Endothelial cell of umbilical vein (primary cell): ENCODE data around the gene MAPK4. TPM values are rescaled to one million over a fixed set of nuclear protein-coding genes. Genes with fewer than 3 reads are reported as not detected.

Source experiments
- BruUV-seq: library from RNA; stranded (reverse); fragments of 400-500 nt; replicated peaks from 2 replicates; lab custom pipeline; 2021; lab: Mats Ljungman, UMichigan
- CTCF ChIA-PET: fragments of 300-600, 350-600 bp; sonication (Branson Sonifier 250); formaldehyde crosslinking; loops from one replicate; lab custom pipeline; 2021; ENCODE audit warnings: antibody characterized with exemption, inconsistent platforms; lab: Charles Lee
- POLR2A ChIA-PET: fragments of 300-600, 350-600 bp; sonication (Branson Sonifier 250); formaldehyde crosslinking; loops from one replicate; lab custom pipeline; 2021; ENCODE audit warnings: antibody characterized with exemption, inconsistent platforms; lab: Charles Lee
- DNase-seq: peaks from one replicate; pipeline ENCODE4 v3.0.0-alpha.2; 2011; ENCODE audit warnings: low read depth, low spot score
- FAIRE-seq: peaks from 2 replicates; lab custom pipeline; 2011; peaks lifted over from hg19 to GRCh38; lab: Jason Lieb, UNC
- H2AFZ ChIP-seq: 2 replicates; pipeline ENCODE4 v1.6.0; 2012; ENCODE audit warnings: low read depth, low read length, control low read depth, inconsistent platforms
- H3K27ac ChIP-seq: 2 replicates; pipeline ENCODE4 v1.5.1; 2011; ENCODE audit warnings: low read depth, mild to moderate bottlenecking, control low read depth, low read length, moderate library complexity; ENCODE audit not compliant: insufficient read depth
- H3K27me3 ChIP-seq, 2 experiments: 2 replicates each; pipeline versions ENCODE4 v1.6.0 to v1.6.1; 2011; ENCODE audit warnings: low read length in 2 of 2, mixed read lengths in 1 of 2; ENCODE audit not compliant: control insufficient read depth in 2 of 2, insufficient read depth in 2 of 2
- H3K36me3 ChIP-seq, 2 experiments: 2 replicates in 1 of 2; 3 replicates in 1 of 2; pipeline ENCODE4 v1.5.1; 2011; ENCODE audit warnings: low read length in 2 of 2, mild to moderate bottlenecking in 1 of 2, moderate library complexity in 1 of 2; ENCODE audit not compliant: control insufficient read depth in 2 of 2, insufficient read depth in 2 of 2; ENCODE audit errors: extremely low read depth in 1 of 2
- H3K4me1 ChIP-seq: 3 replicates; pipeline ENCODE4 v1.5.1; 2011; ENCODE audit warnings: mild to moderate bottlenecking, low read length; ENCODE audit not compliant: control insufficient read depth, insufficient read depth; ENCODE audit errors: extremely low read depth
- H3K4me2 ChIP-seq: 2 replicates; pipeline ENCODE4 v1.6.1; 2011; ENCODE audit warnings: low read length, control low read depth, mixed read lengths; ENCODE audit not compliant: insufficient read depth
- H3K4me3 ChIP-seq, 3 experiments: fragments of 200-600 bp in 1 of 3; sonication (generic), shearing (Covaris generic) in 1 of 3; replicated peaks in 1 of 3; 2 replicates each; pipeline ENCODE4 v1.5.1; 2011 to 2016; ENCODE audit warnings: control low read depth in 3 of 3, low read length in 3 of 3, mild to moderate bottlenecking in 2 of 3, inconsistent platforms in 1 of 3, low read depth in 1 of 3, moderate library complexity in 1 of 3; ENCODE audit not compliant: insufficient read depth in 1 of 3
- H3K79me2 ChIP-seq: 2 replicates; pipeline ENCODE4 v1.6.0; 2012; ENCODE audit warnings: low read length, inconsistent platforms; ENCODE audit not compliant: control insufficient read depth, insufficient read depth
- H3K9ac ChIP-seq: replicated peaks from 2 replicates; pipeline ENCODE3; 2011; ENCODE audit warnings: low read length, control low read depth; ENCODE audit not compliant: insufficient read depth; ENCODE audit errors: extremely low read depth
- H3K9me1 ChIP-seq: replicated peaks from 3 replicates; pipeline ENCODE4 v1.6.0; 2011; ENCODE audit warnings: mild to moderate bottlenecking, low read length; ENCODE audit not compliant: control insufficient read depth, insufficient read depth; ENCODE audit errors: extremely low read depth
- H3K9me3 ChIP-seq: replicated peaks from 2 replicates; pipeline ENCODE4 v1.5.1; 2012; ENCODE audit warnings: low read length, inconsistent platforms; ENCODE audit not compliant: control insufficient read depth, insufficient read depth
- H4K20me1 ChIP-seq: replicated peaks from 2 replicates; pipeline ENCODE3; 2011; ENCODE audit warnings: mild to moderate bottlenecking, low read length; ENCODE audit not compliant: control insufficient read depth, insufficient read depth; ENCODE audit errors: extremely low read depth
- EZH2 ChIP-seq: IDR thresholded peaks from 2 replicates; pipeline ENCODE4 v1.6.1; 2012; ENCODE audit warnings: borderline replicate concordance, low read depth, mild to moderate bottlenecking, moderate library complexity, low read length, inconsistent platforms; ENCODE audit not compliant: severe bottlenecking
- FOS ChIP-seq: IDR thresholded peaks from 2 replicates; pipeline ENCODE4 v1.6.1; 2011; ENCODE audit warnings: mild to moderate bottlenecking, low read length, moderate library complexity, borderline replicate concordance; ENCODE audit not compliant: insufficient read depth
- GATA2 ChIP-seq: IDR thresholded peaks from 2 replicates; pipeline ENCODE4 v1.7.0; 2011; ENCODE audit warnings: low read depth, mild to moderate bottlenecking, moderate library complexity, mixed read lengths, low read length; ENCODE audit not compliant: insufficient read length, insufficient read depth
- JUN ChIP-seq: IDR thresholded peaks from 2 replicates; pipeline ENCODE4 v1.6.1; 2011; ENCODE audit warnings: borderline replicate concordance, low read depth; ENCODE audit not compliant: insufficient read length, insufficient read depth
- MAX ChIP-seq: IDR thresholded peaks from 2 replicates; pipeline ENCODE4 v1.6.1; 2011; ENCODE audit not compliant: insufficient read depth, insufficient read length
- MYC ChIP-seq: IDR thresholded peaks from one replicate; pipeline ENCODE4 v1.6.1; 2011; ENCODE audit warnings: mild to moderate bottlenecking, low read depth, low read length
- POLR2A ChIP-seq: IDR thresholded peaks from 2 replicates; pipeline ENCODE4 v1.6.1; 2012; ENCODE audit warnings: low read depth, mild to moderate bottlenecking, control low read depth, low read length
- POLR2AphosphoS5 ChIP-seq: IDR thresholded peaks from 2 replicates; pipeline ENCODE4 v1.6.1; 2012; ENCODE audit warnings: low read depth, mild to moderate bottlenecking, control low read depth, low read length, moderate library complexity; ENCODE audit not compliant: insufficient read depth
- dilution Hi-C: fragments of 300-500 bp; cut with MboI; formaldehyde crosslinking; loops from one replicate; pipeline ENCODE4 v1.15.0; 2019; ENCODE audit warnings: low sequenced_read_pairs; ENCODE audit not compliant: extremely low pct_ligation_motif_present
- intact Hi-C: fragments of 100-400 bp; cut with micrococcal nuclease; formaldehyde crosslinking; loops from one replicate; pipeline ENCODE4 v1.10.0; 2022
- polyA plus RNA-seq, 4 experiments: library from polyadenylated mRNA; depleted of rRNA in 3 of 4; stranded (reverse) in 3 of 4; unstranded in 1 of 4; fragments of >200 nt; gene quantifications; 2 replicates each; pipeline versions ENCODE4 v1.2.1 to v1.2.3, GENCODE V29; 2011 to 2012; ENCODE audit warnings: missing spikeins in 1 of 4
- total RNA-seq: library from RNA; stranded (reverse); gene quantifications from 2 replicates; pipeline ENCODE4 v1.2.3, GENCODE V29; 2021
- TF ChIP-seq, protein P1 (sequence below), 2 donors: IDR thresholded peaks; 1 replicate in 1 of 2; 2 replicates in 1 of 2; pipeline ENCODE4 v1.5.1; 2011; ENCODE audit warnings: low read length in 2 of 2, mild to moderate bottlenecking in 2 of 2, moderate library complexity in 2 of 2, control low read depth in 1 of 2, inconsistent platforms in 1 of 2, low read depth in 1 of 2; ENCODE audit not compliant: insufficient read depth in 1 of 2; ENCODE audit errors: extremely low read depth in 1 of 2

Gene MAPK4
- total and polyA plus RNA-seq, 2 donors (not counting 3 experiments of a cell fraction or from before 2014, with no cell fraction given), result not detected

GRCh38 chr18:50744253-50744652, 184.4 kb downstream of the MAPK4 start:
- dilution Hi-C loops (no loop called here), intact Hi-C loops (no loop called here)
- Histone ChIP-seq H3K9ac (no peak overlapping the region), H3K4me3 (no peak overlapping the region), H3K36me3 (no peaks in the 10 kb centered on the region), H3K27ac (no peak overlapping the region), H3K79me2 (no peaks in the 10 kb centered on the region), H2AFZ (no peak overlapping the region), H4K20me1 (no peaks in the 10 kb centered on the region), H3K4me2 (no peak overlapping the region), H3K9me1 (no peaks in the 10 kb centered on the region), H3K9me3 (no peaks in the 10 kb centered on the region), H3K27me3 (no peaks in the 10 kb centered on the region), H3K4me1 (no peaks in the 10 kb centered on the region)
- ChIA-PET POLR2A (interaction anchor here (0.6 kb wide), 1 partner anchor 32 kb away, joined by 3 read pairs; no protein-coding TSS in a partner anchor), CTCF (no interaction called here)
- FAIRE-seq (no peak), DNase-seq (no peak)
- TF ChIP-seq POLR2AphosphoS5 (no peak), MYC (no peak), EZH2 (no peak), JUN (no peak), MAX (no peak), FOS (no peak), POLR2A (no peak), GATA2 (no peak)
- TF ChIP-seq, protein P1, sequence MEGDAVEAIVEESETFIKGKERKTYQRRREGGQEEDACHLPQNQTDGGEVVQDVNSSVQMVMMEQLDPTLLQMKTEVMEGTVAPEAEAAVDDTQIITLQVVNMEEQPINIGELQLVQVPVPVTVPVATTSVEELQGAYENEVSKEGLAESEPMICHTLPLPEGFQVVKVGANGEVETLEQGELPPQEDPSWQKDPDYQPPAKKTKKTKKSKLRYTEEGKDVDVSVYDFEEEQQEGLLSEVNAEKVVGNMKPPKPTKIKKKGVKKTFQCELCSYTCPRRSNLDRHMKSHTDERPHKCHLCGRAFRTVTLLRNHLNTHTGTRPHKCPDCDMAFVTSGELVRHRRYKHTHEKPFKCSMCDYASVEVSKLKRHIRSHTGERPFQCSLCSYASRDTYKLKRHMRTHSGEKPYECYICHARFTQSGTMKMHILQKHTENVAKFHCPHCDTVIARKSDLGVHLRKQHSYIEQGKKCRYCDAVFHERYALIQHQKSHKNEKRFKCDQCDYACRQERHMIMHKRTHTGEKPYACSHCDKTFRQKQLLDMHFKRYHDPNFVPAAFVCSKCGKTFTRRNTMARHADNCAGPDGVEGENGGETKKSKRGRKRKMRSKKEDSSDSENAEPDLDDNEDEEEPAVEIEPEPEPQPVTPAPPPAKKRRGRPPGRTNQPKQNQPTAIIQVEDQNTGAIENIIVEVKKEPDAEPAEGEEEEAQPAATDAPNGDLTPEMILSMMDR (IDR thresholded peaks at IDR 0.05; ENCODE audit: extremely low read depth in 1 of 2, insufficient read depth in 1 of 2, low read depth in 1 of 2, low read length in 2 of 2), result no peak
- no TSS peak for BruUV-seq
